GM23338 (cell line): Measurements from ENCODE around the gene GARS1. TPM values are rescaled to one million over a fixed set of nuclear protein-coding genes. Genes with fewer than 3 reads are reported as not detected.

Source experiments
- ATAC-seq: fragments of 200-7000 bp; cut with Tn5 transposase; 3 replicates; pipeline ENCODE4 v1.9.1; 2020
- DNase-seq: peaks from one replicate; pipeline ENCODE4 v3.0.0-alpha.2; 2015; ENCODE audit warnings: low spot score
- H2AFZ ChIP-seq: fragments of 200-600 bp; sonication (generic); 2 replicates; pipeline ENCODE4 v1.8.0; 2016; ENCODE audit warnings: antibody characterized with exemption, mild to moderate bottlenecking, moderate library complexity
- H3F3A ChIP-seq: fragments of 200-600 bp; sonication (generic); replicated peaks from 2 replicates; pipeline ENCODE4 v1.8.0; 2017; ENCODE audit warnings: antibody characterized with exemption, mixed run types, low read depth
- H3K27ac ChIP-seq: fragments of 200-600 bp; sonication (generic); 2 replicates; pipeline ENCODE4 v1.6.1; 2016; ENCODE audit warnings: low read depth
- H3K27me3 ChIP-seq: fragments of 200-600 bp; sonication (generic); 2 replicates; pipeline ENCODE4 v1.8.0; 2016; ENCODE audit warnings: mild to moderate bottlenecking, mixed run types, moderate library complexity; ENCODE audit not compliant: insufficient read depth
- H3K36me3 ChIP-seq: fragments of 200-600 bp; sonication (generic); 2 replicates; pipeline ENCODE4 v1.8.0; 2016; ENCODE audit warnings: mild to moderate bottlenecking; ENCODE audit not compliant: insufficient read depth
- H3K4me1 ChIP-seq: fragments of 200-600 bp; sonication (generic); 2 replicates; pipeline ENCODE4 v1.8.0; 2016; ENCODE audit warnings: mild to moderate bottlenecking, moderate library complexity; ENCODE audit not compliant: insufficient read depth
- H3K4me2 ChIP-seq: fragments of 200-600 bp; sonication (generic); 2 replicates; pipeline ENCODE4 v1.7.1; 2017; ENCODE audit warnings: mixed run types
- H3K4me3 ChIP-seq: fragments of 200-600 bp; sonication (generic); 2 replicates; pipeline ENCODE4 v1.6.1; 2016; ENCODE audit warnings: mixed run types
- H3K79me2 ChIP-seq: fragments of 200-600 bp; sonication (generic); replicated peaks from 2 replicates; pipeline ENCODE4 v1.8.0; 2017; ENCODE audit warnings: mild to moderate bottlenecking; ENCODE audit not compliant: insufficient read depth
- H3K9me2 ChIP-seq: fragments of 200-600 bp; sonication (generic); 2 replicates; pipeline ENCODE4 v1.8.0; 2017; ENCODE audit not compliant: insufficient read depth
- H4K20me1 ChIP-seq: fragments of 200-600 bp; sonication (generic); replicated peaks from 2 replicates; pipeline ENCODE4 v1.8.0; 2017; ENCODE audit warnings: mild to moderate bottlenecking; ENCODE audit not compliant: insufficient read depth
- H3K27ac Mint-ChIP-seq: 2 replicates; pipeline ENCODE4 v1.8.0; 2020; ENCODE audit warnings: inconsistent platforms, mild to moderate bottlenecking, moderate library complexity, mixed read lengths
- H3K27me3 Mint-ChIP-seq: 3 replicates; pipeline ENCODE4 v1.8.0; 2022; ENCODE audit warnings: low read depth, mild to moderate bottlenecking, moderate library complexity, mixed read lengths, inconsistent platforms; ENCODE audit not compliant: insufficient read depth, poor library complexity
- H3K36me3 Mint-ChIP-seq: 3 replicates; pipeline ENCODE4 v1.8.0; 2021; ENCODE audit warnings: low read depth, mild to moderate bottlenecking, inconsistent platforms, moderate library complexity, mixed read lengths
- H3K4me1 Mint-ChIP-seq: 3 replicates; pipeline ENCODE4 v1.8.0; 2020; ENCODE audit warnings: mild to moderate bottlenecking, inconsistent platforms, mixed read lengths
- H3K4me3 Mint-ChIP-seq: 3 replicates; pipeline ENCODE4 v1.8.0; 2021; ENCODE audit warnings: moderate library complexity, mild to moderate bottlenecking, inconsistent platforms, mixed read lengths
- H3K9me3 Mint-ChIP-seq: 3 replicates; pipeline ENCODE4 v1.8.0; 2020; ENCODE audit warnings: moderate library complexity, mild to moderate bottlenecking, inconsistent platforms, mixed read lengths
- NANOG ChIP-seq: IDR thresholded peaks from 2 replicates; pipeline ENCODE4 v1.6.1; 2016; ENCODE audit warnings: antibody characterized with exemption, borderline replicate concordance
- ZNF331 ChIP-seq: fragments of 250-450 bp; sonication (Bioruptor Pico); IDR thresholded peaks from 2 replicates; pipeline ENCODE4 v1.5.0; 2020; ENCODE audit warnings: low read depth, mild to moderate bottlenecking, moderate library complexity
- polyA plus RNA-seq: library from polyadenylated mRNA; unstranded; fragments of >200 nt; fragmentation: Nextera tagmentation; extraction: Ambion mirVana; gene quantifications from 2 replicates; pipeline ENCODE4 v1.2.1, GENCODE V29; 2016
- total RNA-seq: library from RNA; depleted of rRNA; stranded (reverse); fragments of >200 nt; shearing (Covaris generic); gene quantifications from 2 replicates; pipeline ENCODE4 v1.2.3, GENCODE V29; 2014
- TF ChIP-seq, protein P1 (sequence below), 2 experiments: fragments of 200-600 bp in 1 of 2; sonication (generic) in 1 of 2; conservative IDR thresholded peaks; 2 replicates each; pipeline versions ENCODE4 v1.5.1 to v1.6.1; 2016 to 2017; ENCODE audit warnings: antibody characterized with exemption in 2 of 2, low read depth in 2 of 2, mild to moderate bottlenecking in 2 of 2, moderate library complexity in 1 of 2
- TF ChIP-seq, protein P2 (sequence below): fragments of 250-450 bp; sonication (Bioruptor Pico); IDR thresholded peaks from 2 replicates; pipeline ENCODE4 v1.5.0; 2020; ENCODE audit warnings: mild to moderate bottlenecking, moderate library complexity
- TF ChIP-seq, protein P3 (sequence below): IDR thresholded peaks from one replicate; pipeline ENCODE4 v1.6.1; 2018; ENCODE audit warnings: antibody characterized with exemption; ENCODE audit not compliant: unreplicated experiment

GARS1 gene
- total and polyA plus RNA-seq, 2 experiments from 2014 or later, result 207 to 241 TPM

DNA sequence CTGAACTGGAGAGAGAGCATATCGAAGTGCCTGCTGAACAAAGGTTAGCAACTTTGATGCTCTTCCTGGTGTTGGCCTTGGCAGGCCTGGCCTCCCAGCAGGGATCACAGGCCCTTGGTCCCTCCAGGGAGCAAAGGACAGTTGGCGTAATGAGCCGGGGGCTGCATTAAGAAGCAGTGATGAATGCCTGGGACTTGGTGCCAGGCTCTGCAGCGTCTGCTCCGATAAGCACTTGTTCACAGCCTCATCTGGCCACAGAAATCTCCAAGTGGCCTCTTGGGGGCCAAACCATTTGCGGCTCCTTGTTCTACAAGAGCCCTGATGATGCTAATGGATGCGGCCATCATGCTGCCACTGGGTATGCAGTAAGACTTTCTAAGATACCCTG lies 55.7 kb downstream of the GARS1 start:
- Histone ChIP-seq H3F3A (no peaks in the 10 kb centered on the region), H3K4me3 (no peak overlapping the region), H3K79me2 (no peaks in the 10 kb centered on the region), H3K27me3 (no peaks in the 10 kb centered on the region), H2AFZ (no peak overlapping the region), H4K20me1 (peaks cover 4% of the 10 kb centered on the region; the same call in 1 of the 2 replicates), H3K4me2 (no peak overlapping the region), H3K27ac (no peak overlapping the region), H3K9me2 (no peaks in the 10 kb centered on the region), H3K36me3 (no peaks in the 10 kb centered on the region), H3K4me1 (no peaks in the 10 kb centered on the region; the same call in 1 of the 2 replicates)
- TF ChIP-seq, protein P1, sequence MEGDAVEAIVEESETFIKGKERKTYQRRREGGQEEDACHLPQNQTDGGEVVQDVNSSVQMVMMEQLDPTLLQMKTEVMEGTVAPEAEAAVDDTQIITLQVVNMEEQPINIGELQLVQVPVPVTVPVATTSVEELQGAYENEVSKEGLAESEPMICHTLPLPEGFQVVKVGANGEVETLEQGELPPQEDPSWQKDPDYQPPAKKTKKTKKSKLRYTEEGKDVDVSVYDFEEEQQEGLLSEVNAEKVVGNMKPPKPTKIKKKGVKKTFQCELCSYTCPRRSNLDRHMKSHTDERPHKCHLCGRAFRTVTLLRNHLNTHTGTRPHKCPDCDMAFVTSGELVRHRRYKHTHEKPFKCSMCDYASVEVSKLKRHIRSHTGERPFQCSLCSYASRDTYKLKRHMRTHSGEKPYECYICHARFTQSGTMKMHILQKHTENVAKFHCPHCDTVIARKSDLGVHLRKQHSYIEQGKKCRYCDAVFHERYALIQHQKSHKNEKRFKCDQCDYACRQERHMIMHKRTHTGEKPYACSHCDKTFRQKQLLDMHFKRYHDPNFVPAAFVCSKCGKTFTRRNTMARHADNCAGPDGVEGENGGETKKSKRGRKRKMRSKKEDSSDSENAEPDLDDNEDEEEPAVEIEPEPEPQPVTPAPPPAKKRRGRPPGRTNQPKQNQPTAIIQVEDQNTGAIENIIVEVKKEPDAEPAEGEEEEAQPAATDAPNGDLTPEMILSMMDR (conservative IDR thresholded peaks at IDR 0.05; ENCODE audit: low read depth in 2 of 2), result 0 out of 4 replicates have a peak, but pooled peaks of 1 of the 2 experiments have one; percentile 9
- TF ChIP-seq, protein P2, sequence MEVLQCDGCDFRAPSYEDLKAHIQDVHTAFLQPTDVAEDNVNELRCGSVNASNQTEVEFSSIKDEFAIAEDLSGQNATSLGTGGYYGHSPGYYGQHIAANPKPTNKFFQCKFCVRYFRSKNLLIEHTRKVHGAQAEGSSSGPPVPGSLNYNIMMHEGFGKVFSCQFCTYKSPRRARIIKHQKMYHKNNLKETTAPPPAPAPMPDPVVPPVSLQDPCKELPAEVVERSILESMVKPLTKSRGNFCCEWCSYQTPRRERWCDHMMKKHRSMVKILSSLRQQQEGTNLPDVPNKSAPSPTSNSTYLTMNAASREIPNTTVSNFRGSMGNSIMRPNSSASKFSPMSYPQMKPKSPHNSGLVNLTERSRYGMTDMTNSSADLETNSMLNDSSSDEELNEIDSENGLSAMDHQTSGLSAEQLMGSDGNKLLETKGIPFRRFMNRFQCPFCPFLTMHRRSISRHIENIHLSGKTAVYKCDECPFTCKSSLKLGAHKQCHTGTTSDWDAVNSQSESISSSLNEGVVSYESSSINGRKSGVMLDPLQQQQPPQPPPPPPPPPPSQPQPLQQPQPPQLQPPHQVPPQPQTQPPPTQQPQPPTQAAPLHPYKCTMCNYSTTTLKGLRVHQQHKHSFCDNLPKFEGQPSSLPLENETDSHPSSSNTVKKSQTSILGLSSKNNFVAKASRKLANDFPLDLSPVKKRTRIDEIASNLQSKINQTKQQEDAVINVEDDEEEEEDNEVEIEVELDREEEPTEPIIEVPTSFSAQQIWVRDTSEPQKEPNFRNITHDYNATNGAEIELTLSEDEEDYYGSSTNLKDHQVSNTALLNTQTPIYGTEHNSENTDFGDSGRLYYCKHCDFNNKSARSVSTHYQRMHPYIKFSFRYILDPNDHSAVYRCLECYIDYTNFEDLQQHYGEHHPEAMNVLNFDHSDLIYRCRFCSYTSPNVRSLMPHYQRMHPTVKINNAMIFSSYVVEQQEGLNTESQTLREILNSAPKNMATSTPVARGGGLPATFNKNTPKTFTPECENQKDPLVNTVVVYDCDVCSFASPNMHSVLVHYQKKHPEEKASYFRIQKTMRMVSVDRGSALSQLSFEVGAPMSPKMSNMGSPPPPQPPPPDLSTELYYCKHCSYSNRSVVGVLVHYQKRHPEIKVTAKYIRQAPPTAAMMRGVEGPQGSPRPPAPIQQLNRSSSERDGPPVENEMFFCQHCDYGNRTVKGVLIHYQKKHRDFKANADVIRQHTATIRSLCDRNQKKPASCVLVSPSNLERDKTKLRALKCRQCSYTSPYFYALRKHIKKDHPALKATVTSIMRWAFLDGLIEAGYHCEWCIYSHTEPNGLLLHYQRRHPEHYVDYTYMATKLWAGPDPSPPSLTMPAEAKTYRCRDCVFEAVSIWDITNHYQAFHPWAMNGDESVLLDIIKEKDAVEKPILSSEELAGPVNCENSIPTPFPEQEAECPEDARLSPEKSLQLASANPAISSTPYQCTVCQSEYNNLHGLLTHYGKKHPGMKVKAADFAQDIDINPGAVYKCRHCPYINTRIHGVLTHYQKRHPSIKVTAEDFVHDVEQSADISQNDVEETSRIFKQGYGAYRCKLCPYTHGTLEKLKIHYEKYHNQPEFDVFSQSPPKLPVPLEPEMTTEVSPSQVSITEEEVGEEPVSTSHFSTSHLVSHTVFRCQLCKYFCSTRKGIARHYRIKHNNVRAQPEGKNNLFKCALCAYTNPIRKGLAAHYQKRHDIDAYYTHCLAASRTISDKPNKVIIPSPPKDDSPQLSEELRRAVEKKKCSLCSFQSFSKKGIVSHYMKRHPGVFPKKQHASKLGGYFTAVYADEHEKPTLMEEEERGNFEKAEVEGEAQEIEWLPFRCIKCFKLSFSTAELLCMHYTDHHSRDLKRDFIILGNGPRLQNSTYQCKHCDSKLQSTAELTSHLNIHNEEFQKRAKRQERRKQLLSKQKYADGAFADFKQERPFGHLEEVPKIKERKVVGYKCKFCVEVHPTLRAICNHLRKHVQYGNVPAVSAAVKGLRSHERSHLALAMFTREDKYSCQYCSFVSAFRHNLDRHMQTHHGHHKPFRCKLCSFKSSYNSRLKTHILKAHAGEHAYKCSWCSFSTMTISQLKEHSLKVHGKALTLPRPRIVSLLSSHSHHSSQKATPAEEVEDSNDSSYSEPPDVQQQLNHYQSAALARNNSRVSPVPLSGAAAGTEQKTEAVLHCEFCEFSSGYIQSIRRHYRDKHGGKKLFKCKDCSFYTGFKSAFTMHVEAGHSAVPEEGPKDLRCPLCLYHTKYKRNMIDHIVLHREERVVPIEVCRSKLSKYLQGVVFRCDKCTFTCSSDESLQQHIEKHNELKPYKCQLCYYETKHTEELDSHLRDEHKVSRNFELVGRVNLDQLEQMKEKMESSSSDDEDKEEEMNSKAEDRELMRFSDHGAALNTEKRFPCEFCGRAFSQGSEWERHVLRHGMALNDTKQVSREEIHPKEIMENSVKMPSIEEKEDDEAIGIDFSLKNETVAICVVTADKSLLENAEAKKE (CRISPR knock-in tag), result no peak
- H3K4me3 Mint-ChIP-seq, result no peak overlapping the region
- H3K4me1 Mint-ChIP-seq, result peaks cover 11% of the 10 kb centered on the region
- ATAC-seq, result peak; percentile 41
- H3K27ac Mint-ChIP-seq, result no peak overlapping the region
- peaks cover 10% of the 10 kb centered on the region for H3K36me3 Mint-ChIP-seq
- H3K27me3 Mint-ChIP-seq, result peaks cover 16% of the 10 kb centered on the region
- peak; percentile 36 for DNase-seq
- no peaks in the 10 kb centered on the region for H3K9me3 Mint-ChIP-seq

DNA sequence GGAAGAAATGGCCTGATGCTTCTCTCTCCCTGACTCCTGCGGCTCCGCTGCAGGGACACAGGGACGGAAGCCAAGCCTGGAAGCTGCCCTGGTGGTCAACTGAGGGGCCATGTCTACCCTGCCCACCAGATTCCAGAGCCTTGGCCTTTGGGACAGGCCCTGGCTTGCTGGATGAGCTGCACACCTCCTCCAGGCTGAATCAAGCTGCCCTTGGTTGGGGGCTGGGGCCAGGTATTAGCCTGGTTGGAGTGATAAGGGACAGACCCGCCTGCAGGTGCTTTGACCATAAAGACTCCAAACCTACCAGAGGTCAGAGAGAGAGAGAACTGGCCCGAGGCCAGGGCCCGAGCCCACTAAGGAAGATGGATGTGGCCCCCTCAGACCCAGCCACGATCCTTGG lies 57.5 kb downstream of the GARS1 start:
- Histone ChIP-seq H3K4me1 (no peaks in the 10 kb centered on the region), H3K9me2 (no peaks in the 10 kb centered on the region), H3K27ac (no peak overlapping the region), H3K79me2 (no peaks in the 10 kb centered on the region), H3K36me3 (no peaks in the 10 kb centered on the region), H3K4me3 (no peak overlapping the region), H3F3A (no peaks in the 10 kb centered on the region), H4K20me1 (0 out of 2 replicates have a peak, but pooled peaks cover 4% of the 10 kb centered on the region), H3K4me2 (no peak overlapping the region), H2AFZ (no peak overlapping the region), H3K27me3 (no peaks in the 10 kb centered on the region)
- ATAC-seq (no peak), DNase-seq (no peak)
- H3K36me3 Mint-ChIP-seq, result no peaks in the 10 kb centered on the region; the same call in 2 of the 3 replicates
- no peak overlapping the region for H3K4me3 Mint-ChIP-seq
- peaks cover 5% of the 10 kb centered on the region for H3K4me1 Mint-ChIP-seq
- peaks cover 13% of the 10 kb centered on the region for H3K27me3 Mint-ChIP-seq
- no peaks in the 10 kb centered on the region for H3K9me3 Mint-ChIP-seq
- no peak overlapping the region; the same call in 1 of the 2 replicates for H3K27ac Mint-ChIP-seq
- no peak for TF ChIP-seq NANOG
- TF ChIP-seq, protein P3, sequence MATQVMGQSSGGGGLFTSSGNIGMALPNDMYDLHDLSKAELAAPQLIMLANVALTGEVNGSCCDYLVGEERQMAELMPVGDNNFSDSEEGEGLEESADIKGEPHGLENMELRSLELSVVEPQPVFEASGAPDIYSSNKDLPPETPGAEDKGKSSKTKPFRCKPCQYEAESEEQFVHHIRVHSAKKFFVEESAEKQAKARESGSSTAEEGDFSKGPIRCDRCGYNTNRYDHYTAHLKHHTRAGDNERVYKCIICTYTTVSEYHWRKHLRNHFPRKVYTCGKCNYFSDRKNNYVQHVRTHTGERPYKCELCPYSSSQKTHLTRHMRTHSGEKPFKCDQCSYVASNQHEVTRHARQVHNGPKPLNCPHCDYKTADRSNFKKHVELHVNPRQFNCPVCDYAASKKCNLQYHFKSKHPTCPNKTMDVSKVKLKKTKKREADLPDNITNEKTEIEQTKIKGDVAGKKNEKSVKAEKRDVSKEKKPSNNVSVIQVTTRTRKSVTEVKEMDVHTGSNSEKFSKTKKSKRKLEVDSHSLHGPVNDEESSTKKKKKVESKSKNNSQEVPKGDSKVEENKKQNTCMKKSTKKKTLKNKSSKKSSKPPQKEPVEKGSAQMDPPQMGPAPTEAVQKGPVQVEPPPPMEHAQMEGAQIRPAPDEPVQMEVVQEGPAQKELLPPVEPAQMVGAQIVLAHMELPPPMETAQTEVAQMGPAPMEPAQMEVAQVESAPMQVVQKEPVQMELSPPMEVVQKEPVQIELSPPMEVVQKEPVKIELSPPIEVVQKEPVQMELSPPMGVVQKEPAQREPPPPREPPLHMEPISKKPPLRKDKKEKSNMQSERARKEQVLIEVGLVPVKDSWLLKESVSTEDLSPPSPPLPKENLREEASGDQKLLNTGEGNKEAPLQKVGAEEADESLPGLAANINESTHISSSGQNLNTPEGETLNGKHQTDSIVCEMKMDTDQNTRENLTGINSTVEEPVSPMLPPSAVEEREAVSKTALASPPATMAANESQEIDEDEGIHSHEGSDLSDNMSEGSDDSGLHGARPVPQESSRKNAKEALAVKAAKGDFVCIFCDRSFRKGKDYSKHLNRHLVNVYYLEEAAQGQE, result no peak
- TF ChIP-seq, protein P1 (conservative IDR thresholded peaks at IDR 0.05; ENCODE audit: low read depth in 2 of 2), result no peak
- no peak for TF ChIP-seq ZNF331 (CRISPR knock-in tag)
